TTC549 (cell line): Measurements from ENCODE around the gene CXCL5.
"Not testable (repeated sequence)": the region's sequence is repeated elsewhere in the genome, so short reads cannot be mapped to it uniquely, and the experiment has no call there.

Experiments used
- FAIRE-seq: peaks from 2 replicates; lab custom pipeline; 2012; peaks lifted over from hg19 to GRCh38; lab: Jason Lieb, UNC

CXCL5 gene

DNA sequence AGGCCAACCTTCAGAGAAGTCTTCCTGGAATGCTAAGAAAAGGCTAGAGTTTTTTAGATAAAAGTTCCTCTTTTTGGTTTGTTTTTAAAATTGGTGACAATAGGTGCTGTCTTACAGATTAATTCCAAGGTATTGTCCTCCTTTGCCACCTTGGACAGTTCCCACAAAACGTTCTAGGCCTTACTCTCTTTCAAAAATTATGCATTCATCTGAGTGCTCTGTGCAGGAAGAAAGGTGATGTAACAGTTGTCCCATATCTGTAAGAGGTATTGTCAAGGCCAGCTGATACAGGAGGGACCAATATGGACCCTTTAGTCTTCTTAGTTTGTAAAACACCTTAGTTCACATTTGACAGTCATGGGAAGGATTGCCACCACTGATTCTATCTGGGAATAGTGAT, 15.9 kb upstream of the CXCL5 start:
- FAIRE-seq: no peak

DNA sequence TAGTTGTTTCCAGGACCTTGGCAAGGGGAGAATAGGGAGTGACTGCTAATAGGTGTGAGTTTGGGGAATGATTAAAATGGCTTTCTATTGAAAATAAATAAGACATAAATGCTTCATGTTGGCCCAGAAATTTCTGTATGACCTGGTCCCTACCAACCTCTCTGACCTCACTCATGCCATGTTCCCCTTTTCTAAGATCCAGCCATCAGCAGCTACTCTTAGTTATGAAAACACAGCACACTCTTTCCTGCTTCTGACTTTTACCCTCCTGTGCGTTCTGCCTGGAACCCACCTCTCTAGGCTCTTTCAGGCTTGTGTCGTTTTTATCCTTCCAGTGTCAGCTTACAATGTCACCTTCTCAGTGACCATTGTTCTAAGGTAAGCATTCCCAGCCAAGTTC, 14.8 kb upstream of the CXCL5 start:
- FAIRE-seq: no peak

DNA sequence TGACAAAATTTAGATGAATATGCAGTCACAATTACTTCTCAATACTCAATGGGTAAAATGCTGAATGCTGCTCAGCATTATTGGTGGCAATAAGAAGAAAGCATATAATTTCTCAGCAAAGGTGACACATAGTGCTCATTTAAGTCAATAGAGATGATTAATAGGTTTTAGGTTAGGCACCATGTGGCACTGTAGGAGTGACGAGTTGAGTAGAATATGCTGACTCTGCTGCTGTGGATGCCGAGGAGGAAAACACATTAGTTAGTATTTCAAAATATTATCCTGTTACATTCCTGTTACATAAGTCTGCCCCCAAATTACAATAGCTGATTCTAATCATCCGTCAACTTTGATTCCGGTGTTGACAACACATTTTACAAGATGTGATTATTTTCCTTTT, 13.7 kb upstream of the CXCL5 start:
- no peak for FAIRE-seq

DNA sequence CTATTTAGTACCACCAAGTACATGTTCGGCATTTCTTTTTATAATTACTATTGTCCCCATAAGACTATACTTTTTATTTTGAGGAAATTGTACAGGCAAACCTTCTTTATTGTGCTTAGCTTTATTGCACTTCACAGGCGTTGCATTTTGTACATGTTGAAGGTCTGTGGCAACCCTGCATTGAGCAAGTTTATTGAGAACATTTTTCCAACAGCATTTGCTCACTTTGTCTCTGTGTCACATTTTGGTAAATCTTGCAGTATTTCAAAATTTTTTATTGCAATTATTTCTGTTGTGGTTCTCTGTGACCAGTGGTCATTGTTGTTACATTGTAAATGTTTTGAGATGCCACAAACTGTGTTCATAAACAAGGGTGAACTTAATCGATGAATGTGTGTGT, 10.8 kb upstream of the CXCL5 start:
- FAIRE-seq: no peak

DNA sequence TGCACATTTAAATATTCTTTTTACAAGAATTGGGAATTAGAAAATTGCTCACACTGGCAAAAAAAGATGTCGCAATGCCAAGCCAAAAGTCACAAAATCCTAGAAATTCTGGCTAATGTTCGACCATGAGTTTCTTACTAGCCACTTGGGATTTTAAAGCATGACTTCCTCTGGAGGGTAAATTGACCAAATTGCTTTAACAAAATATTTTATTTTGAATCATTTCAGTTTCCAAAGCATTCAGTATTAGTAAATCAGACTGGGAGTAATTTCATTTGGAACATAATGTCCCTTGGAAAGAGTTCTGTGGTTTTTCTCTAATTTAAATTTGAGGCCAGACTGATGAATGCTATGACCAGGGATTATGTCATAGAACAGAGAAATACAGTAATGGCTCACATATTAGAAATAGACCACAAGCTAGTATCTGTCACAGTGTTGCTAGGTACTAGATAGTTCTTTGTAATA, 7.6 kb upstream of the CXCL5 start:
- FAIRE-seq: no peak

DNA sequence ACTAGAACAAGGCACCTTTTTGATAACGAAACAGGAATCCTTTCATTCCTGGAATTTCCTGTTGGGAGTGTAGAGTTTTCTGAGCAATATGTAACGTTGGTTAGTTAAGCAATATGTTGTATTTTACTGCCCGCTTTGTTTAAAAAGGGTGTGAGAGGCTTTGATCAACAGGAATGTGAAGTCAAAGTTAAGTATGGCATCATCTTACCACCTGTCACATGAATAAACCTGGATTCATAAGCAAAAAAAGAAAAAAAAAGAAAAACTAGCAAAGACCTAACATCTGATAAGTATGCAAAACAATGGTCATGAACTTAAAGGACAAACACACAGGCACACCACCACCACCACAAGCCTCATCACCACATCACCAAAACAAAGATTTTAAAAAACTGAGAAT, 7.1 kb upstream of the CXCL5 start:
- no peak for FAIRE-seq

DNA sequence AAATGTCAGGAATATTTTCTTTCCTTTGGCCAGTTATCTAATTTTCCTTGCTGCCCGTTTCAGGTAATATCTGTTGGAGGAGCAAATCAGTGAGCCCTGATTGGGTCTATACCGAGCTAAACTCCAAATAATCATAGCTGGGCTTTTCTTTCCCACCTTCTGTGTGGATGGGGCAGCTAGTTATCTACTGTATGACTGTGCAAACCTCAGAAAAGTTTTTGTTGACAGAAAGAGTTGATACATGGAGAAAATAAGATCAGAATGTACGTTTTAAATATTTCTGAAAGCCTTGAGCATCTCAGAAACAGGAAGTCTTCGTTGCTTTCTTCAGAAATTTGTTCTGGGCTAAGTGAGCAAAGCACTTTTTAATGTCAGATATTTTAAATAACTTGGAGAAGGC, 6.2 kb upstream of the CXCL5 start:
- no peak for FAIRE-seq

DNA sequence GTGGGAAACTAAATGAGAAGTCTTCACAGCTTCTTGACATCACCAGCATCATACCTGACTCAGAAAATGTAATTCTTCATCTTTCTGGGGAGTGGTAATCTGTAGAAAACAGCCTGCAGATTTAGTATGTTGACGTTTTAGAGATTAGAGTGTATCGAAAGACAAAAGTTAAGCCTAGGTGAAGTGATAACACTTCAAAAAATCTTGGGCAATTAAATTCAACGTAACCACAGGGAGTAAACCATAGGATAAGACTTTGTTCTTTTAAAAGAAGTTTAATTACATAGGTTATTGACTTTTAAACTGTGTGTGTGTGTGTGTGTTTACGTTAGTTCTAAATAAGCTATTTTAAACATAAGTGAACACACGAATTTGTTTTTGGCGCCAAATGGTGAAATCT, 1.8 kb upstream of the CXCL5 start:
- no peak for FAIRE-seq

DNA sequence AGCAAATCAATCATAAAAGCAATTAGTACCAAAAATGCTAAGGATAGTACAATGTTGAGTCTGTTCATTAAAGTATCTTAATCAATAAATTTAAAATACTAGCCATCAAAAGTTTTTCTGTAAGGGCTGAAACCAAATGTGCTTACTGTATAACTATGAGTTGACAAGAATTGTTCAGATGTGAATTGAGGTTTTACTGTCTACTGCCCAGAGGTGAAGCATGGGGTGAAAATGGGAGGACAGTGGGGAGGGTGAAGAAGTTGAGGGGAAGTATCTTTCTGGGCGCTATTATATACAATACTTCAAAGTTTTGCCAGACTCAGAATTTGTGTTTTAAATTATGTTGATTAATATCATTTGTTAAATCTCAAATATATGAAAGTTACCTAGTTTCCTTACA, 6.4 kb downstream of the CXCL5 start:
- FAIRE-seq: no peak

DNA sequence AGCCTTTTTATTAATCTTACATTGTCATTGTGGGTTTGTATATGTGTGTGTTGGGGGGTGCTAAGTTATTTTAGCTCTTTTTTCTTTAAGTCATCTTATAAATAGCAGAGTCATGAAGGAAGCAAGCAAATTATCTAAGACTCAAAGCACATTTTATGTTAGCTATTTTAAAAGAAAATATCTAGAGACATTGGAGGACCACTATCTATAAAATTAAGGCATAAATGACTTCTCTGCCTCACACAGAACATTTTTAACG, 6.8 kb downstream of the CXCL5 start:
- no peak for FAIRE-seq

DNA sequence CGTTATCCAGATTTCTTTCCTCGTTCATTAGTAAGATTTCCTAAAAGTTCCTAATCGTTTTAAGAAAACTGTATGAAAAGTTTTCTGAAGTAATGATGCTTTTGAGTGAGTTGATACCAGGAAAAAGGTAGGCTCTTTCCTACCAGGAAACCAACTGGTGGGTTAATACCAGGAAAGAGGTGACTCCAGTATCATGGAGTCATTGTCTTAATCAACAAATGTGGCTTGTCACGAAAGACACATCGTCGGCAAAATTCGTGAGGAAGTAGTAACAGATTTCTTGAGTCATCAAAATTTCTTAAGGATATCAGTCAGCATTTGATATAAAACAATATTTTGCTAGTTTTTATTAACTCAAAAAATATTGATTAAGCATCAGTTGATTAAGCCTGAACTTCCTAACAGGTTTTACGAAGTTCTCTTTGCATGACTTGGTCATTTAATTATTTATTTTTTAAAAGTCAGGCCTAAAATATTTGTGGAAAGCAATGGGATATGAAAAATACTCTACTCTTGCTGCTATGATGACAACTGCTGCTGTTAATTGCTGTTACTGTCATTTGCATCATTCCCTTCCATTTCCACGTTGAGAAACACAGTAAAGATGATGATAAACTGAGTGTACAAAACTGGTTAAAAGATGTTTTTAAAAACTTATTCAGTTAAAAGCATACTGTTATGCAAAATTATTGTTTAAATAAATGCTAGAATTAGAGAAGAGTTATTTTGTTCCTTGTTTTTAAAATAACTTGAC, 7.3 kb downstream of the CXCL5 start:
- FAIRE-seq: no peak

DNA sequence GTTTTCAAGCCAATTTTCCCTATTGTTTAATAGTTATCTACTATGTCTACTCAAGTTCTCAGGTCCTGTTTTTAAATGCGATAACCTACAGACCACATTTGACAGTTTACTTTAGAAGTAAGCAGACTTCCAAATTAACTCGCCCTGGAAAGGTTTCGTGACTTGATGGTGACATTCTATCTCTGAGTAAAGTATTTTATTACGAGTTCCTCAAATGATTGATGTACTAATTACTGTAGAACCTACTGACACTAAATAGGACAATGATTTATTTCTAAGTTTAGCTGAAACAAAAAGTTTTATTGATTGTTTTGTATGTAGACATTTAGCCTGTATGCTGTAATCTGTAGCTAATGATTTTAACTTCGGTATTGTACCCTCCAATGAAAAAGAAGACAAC, 8.5 kb downstream of the CXCL5 start:
- FAIRE-seq: no peak

DNA sequence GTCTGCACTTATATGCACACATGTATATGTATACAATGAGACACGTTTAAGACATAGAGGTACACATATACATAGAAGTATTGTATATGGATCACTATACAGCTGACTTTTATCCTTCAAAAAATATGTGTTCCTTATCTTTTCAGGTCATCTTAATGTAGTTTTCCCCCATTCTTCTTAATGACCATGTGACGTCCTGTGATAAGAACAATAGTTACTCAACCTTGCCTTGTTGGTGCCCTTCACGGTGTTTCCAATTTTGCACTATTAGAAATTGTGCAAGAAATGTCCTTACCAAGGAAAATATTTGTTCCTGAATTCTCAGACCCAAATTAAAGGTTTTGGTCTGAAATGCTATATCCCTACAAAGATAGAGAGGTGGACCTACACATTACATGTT, 9.4 kb downstream of the CXCL5 start:
- FAIRE-seq: no peak

DNA sequence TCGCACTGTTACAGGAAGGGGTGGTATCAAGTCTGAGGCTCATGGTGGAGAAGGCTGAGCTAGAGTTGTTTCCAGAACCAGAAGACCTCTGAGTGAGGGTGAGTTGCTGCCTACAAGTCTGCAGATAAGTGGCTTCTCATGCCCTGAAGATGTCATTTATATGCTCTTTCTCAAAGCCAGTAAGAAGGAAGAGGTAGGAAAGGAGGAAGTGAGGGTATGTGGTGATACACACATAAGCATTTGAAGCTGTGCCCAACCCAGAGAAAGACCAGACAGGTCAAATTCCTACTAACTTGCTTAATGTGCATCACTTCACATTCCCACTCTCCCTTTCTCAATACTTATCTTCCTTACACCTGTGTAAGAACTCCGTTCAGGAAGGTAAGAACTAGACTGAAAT, 10.4 kb downstream of the CXCL5 start, which contains the start of gene PPBP:
Gene PPBP (minus strand): TSS at position 130 of the 400 bp plus-strand sequence. CDS start 87 bp downstream, at position 43.
- no peak for FAIRE-seq

DNA sequence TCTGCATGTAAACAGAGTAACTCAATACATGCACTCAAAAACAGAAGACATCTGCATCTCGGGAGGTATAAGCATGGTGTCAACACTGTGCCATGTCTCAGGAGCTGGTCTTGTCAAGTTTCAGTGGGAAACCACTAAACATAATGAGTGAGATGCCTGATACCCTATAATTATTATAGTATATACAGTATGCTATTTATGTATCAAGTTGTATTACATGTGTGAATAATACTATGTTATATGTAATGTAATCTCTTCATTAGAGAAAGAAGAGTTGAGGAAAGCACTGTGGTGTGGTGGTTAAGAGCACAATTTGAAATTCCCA, 13.0 kb downstream of the CXCL5 start:
- FAIRE-seq: no peak

DNA sequence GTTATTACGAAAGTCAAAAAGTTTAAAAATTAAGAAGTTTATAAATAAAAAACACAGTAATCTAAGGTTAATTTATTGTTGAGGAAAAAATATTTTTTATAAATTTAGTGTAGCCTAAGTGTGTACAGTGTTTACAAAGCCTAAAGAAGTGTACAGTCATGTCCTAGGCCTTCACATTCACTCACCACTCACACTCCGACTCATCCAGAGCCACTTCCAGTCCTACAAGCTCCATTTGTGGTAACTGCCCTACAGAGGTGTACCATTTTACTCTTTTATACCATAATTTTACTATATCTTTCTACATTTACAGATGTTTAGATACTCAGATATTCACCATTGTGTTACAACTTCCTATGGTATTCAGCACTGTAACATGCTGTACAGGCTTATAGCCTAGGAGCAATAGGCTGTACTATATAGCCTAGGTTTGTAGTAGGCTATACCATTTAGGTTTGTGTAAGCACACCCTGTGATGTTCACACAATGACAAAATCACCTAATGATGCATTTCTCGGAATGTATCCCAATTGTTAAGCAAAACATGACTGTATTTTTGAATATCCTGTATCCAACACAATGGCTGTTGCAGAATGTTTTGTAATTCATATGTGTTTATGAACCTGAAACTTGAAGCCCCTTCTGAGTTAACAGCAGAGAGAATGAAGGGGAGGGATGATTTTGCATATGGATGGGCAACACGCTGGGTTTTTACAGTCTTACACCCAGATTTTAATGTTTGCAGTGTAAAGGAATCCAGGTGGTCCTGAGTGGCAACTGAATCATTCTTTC, 13.5 kb downstream of the CXCL5 start:
- no peak for FAIRE-seq

DNA sequence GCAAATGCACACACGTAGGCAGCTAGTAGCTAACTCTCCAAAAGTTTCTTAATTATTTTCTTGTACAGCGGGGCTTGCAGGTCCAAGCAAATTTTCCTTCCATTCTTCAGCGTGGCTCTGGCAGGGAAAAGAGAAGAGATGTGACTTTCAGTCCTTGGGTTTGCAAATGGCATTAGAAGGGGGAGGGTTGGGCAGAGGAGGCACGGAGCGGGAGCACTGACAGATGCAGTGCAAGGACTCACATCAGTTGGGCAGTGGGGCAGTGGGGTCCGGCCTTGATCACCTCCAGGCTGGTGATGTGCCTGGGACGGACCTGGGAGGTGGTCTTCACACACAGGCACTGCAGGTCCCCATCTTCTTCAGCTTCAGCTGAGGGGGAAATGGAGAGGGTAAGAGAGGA, 17.3 kb downstream of the CXCL5 start:
- FAIRE-seq: not testable (repeated sequence)

DNA sequence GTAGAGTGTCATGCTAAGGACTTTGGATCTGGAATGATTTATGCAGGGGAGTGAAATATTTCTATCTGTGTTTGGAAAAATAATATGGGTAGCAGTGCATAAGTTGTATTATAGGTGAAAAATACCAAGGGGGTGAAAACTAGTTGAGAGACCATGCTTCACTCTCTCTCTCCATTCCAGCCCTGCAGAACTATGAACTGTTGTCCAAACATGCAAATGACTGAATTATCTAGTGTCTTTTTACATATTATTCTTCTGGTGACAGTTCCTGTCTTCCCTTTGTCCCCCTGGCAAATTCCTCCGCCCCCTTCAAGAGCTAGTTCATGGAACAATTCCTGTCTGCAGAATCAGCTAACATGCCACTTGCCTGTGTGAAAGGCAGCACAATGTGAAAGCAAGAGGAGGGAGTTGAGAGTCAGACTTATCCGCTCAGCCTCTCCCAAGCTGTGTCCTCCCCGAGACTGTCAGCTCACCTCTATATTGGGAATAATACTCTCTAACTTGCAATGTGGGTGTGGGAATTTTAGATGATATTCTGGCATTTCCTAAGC, 19.0 kb downstream of the CXCL5 start:
- no peak for FAIRE-seq

DNA sequence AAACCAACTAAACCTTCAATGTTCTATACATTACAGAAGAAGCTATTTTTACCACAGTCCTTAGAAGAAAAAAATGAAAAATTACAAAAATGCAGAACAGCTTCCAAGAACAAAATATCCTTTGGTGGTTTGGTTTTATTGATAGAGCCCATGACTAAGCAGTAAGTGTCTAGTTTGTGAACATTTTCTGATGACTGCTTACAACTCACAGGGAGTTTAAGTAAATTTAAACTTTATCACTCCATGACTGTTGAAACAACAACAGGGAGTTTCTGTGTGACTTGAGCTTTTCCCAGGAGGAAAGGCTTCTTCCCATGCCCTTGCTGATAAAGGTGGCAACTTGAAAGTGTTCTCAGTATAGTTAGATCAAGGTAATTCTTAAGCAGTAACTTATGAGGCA, 19.6 kb downstream of the CXCL5 start:
- no peak for FAIRE-seq

DNA sequence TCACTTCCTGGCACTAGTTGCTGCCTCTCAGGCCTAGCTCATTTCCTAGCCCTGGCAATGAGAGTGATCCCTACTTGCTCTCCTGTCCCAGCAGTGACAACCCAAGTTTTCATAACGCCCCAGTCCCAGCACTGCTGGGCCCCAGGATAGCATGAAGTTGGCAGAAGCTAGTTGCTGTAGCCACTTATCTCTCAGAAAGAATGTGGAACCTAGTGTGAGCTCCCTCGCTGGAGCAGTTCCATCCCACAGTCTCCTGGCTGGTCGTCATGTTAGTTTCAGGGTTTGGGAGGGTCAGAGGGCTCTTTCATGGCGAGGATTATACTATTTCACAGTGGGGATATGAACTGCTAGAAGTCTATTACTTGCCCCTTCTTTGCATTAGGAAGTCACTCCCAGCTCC, 21.8 kb downstream of the CXCL5 start:
- no peak for FAIRE-seq

DNA sequence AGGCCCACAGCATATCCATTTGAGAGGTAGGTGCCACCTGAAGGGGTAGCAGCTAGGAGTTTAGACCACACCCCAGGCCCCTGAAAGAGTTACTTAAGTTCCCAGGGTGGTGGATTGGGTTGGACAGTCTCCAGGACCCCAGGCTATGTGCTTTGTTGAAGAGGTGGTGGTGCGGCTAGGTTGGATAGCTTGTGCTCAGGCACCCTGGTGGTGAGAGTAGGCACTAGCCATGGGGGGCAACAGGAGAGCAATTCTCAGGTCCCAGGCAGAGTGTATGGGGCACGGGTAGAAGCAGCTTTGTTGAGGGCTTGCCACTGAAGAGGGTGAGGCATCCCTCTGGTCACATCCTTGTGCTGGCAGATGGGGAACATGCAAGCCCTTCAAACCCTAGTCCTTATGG, 22.3 kb downstream of the CXCL5 start:
- FAIRE-seq: no peak

DNA sequence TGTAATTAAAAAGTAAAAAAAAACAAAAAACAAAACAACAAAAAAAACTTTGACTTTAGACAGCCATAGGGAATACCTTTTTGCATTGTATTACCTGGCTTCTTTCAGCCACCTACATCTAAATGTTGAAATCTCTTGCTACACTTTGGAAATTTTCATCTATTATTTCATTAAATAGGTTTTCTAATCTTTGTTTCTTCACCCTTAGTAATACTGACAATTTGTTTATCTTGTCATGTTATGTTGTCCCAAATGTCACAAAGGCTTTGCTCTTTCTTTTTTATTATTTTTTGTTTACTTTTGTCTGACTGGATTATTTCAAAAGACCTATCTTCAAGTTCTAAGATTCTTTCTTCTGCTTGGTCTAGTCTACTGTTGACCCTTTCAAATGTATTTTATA, 24.1 kb downstream of the CXCL5 start:
- no peak for FAIRE-seq

DNA sequence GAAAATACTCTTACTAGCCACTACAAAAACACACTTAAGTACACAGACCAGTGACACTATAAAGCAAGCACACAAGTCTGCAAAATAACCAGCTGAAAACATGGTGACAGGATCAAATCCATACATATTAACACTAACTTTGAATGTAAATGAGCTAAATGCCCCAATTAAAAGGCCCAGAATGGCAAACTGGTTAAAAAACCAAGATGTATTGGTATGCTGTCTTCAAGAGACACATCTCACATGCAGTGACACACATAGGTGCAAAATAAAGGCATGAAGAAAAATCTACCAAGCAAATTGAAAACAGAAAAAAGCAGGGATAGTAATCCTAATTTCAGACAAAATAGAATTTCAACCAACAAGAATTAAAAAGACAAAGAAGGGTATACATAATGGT, 27.5 kb downstream of the CXCL5 start:
- FAIRE-seq: no peak

DNA sequence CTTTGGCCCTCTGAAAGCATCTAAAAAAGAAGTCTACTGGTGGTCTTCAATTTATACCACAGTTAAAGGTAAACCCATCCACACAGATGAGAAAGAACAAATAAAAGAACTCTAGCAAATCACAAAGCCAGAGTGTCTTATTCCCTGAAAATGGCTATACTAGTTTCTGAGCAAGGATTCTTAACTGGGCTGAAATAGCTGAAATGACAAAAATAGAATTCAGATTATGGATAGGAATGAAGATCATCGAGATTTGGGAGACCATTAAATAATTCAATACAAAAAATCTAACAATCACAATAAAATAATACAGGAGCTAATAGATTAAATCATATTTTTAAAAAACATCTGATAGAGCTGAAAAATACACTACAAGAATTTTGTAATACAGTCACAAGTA, 28.5 kb downstream of the CXCL5 start:
- no peak for FAIRE-seq
